ENCODE data around the gene PDE10A.

DNA sequence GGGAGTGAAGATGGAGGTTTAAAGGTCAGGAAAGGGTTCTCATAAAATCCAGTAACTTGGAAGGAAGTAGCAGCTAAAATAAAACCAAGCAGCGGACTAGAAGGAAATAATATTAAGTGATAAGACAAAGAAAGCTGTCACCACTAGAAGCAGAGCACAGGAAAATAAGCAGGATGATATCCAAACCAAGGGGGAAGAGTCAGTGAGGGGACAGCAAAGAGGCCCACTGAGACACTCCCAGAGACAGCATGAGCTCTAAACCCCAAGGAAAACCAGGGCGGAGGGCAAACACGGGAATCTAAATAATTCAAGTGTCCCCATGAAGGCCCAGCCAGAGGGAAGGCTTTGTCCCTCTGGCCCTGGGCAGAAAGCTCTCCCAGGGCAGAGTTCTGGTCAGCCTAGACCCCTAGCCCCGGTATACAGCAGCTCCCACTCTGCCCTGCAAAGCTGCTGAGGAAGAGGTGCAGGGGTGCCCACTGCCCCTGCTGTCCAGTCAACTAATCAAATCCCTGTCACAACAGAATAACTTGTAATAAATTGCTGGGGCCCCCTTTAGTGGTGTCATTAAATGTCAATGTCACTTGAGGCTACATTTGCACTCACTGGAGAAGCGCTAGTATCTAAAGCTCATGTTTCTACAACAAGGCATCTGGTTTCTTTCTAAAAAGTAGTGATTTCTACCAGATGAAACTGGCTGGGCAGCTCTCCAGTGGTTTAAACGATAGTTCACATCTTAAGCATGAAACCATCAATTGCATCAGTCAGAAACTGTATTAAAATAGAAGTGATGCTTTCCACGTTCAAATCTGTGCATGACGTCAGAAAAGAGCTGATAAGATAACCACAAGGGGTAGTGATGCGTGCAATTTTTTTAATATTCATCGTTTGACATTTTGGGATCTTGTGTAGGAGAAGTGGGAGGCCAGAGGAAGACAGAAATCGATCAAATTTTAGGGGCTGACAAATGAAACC lies 13.6 kb downstream of the PDE10A start:
- TF ChIP-seq, protein P1, sequence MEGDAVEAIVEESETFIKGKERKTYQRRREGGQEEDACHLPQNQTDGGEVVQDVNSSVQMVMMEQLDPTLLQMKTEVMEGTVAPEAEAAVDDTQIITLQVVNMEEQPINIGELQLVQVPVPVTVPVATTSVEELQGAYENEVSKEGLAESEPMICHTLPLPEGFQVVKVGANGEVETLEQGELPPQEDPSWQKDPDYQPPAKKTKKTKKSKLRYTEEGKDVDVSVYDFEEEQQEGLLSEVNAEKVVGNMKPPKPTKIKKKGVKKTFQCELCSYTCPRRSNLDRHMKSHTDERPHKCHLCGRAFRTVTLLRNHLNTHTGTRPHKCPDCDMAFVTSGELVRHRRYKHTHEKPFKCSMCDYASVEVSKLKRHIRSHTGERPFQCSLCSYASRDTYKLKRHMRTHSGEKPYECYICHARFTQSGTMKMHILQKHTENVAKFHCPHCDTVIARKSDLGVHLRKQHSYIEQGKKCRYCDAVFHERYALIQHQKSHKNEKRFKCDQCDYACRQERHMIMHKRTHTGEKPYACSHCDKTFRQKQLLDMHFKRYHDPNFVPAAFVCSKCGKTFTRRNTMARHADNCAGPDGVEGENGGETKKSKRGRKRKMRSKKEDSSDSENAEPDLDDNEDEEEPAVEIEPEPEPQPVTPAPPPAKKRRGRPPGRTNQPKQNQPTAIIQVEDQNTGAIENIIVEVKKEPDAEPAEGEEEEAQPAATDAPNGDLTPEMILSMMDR (IDR thresholded peaks at IDR 0.05): no peak
- TF ChIP-seq POLR2A (IDR thresholded peaks at IDR 0.05): no peak
